ENCODE data around the gene ZER1.

The ZER1 gene

GRCh38 chr9:128731691-128732090 is 40.0 kb downstream of the ZER1 start:
- H3K27ac Mint-ChIP-seq, result no peak overlapping the region

DNA sequence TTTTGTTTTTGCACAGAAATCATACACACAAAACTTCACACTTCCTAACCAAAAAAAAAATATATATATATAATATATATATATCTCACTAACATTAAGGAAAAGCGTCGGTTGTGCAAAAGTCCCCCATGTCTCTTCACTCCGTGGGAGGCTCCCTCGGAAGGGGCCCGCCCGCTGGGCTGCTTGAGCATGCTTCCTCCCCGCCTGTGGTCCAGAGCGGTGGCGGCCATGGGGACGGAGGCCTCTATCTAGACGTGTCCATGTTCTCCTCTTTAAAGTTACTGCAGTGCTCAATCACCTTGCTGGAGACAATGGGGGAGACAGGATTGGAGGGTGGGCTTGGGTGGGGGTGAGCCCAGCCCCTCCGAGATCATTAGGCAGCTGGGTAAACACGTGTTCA is 40.6 kb downstream of the ZER1 start:
- no peak overlapping the region for H3K27ac Mint-ChIP-seq
- no peak overlapping the region for H3K4me3 Mint-ChIP-seq
- H3K9me3 Mint-ChIP-seq, result no peaks in the 10 kb centered on the region
- peaks cover 27% of the 10 kb centered on the region for H3K36me3 Mint-ChIP-seq
- peaks cover 15% of the 10 kb centered on the region for H3K4me1 Mint-ChIP-seq
- H3K27me3 Mint-ChIP-seq, result no peaks in the 10 kb centered on the region
- no peak for ATAC-seq

More at GRCh38 chr9:128731691-128732090, 40.0 kb downstream of the ZER1 start:
- peaks cover 15% of the 10 kb centered on the region for H3K4me1 Mint-ChIP-seq
- H3K27me3 Mint-ChIP-seq, result no peaks in the 10 kb centered on the region
- H3K36me3 Mint-ChIP-seq, result peaks cover 27% of the 10 kb centered on the region
- H3K4me3 Mint-ChIP-seq, result no peak overlapping the region
- ATAC-seq, result no peak
- H3K9me3 Mint-ChIP-seq, result no peaks in the 10 kb centered on the region

DNA sequence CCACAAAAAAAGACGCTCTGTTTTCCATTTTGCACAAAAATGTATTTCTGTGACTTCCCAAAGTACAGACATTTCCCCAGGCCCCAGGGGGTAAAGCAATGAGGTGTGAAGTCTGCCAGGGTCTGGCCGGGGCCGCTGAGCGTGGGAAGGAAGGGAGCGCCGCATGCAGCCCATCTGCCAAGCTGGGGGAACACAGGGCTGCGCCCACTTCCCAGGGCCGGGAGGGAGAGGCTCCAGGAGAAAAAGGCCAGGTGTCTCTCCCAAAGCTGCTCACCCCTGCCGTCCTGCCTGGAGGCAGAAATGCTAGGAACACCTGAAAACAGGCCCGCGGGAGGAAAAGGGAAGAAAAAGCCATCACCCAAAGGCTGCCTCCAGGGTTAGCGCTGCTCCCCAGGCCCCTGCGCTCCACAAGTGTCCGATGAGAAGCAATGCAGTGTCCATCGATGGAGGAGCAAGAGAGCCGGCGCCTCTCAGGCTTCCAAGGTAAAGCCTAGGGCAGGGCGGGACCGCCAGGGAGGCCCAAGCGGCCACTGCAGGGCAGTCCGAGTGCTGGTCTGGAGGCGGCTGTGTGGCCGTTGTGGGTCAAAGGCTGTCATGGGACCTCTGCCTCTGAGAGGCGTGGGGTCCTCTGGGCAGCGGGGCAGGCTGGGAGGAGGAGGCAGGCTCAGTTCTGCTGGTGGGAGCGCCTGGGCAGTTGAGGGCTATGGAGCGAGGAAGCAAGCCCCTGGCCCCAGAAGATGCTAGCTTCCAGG is 41.8 kb downstream of the ZER1 start:
- Mint-ChIP-seq H3K36me3 (peaks cover 20% of the 10 kb centered on the region), H3K27ac (peak overlapping the region; percentile 55), H3K27me3 (no peaks in the 10 kb centered on the region), H3K4me1 (peaks cover 14% of the 10 kb centered on the region), H3K9me3 (no peaks in the 10 kb centered on the region), H3K4me3 (no peak overlapping the region)
- ATAC-seq, result no peak

DNA sequence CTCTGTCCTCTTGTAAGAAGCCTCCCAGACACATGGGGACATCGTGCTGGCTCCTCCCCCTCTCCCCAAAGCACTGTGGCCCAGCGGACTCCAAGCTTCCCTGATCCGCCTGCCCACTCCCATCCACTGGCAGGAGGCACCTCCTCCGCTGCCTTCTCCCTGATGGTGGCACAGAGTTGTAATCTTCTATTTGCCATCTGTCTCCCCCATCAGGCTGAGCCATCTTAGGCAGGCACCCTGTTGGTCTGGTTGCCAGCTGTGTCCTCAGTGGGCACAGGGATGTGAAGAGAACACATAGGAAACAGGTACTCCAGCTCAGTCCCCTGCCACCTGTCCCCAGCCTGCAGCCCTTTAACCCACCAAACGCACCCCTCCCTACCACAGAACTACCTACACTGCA is 42.4 kb downstream of the ZER1 start:
- no peak overlapping the region for H3K27ac Mint-ChIP-seq
- H3K27me3 Mint-ChIP-seq, result no peaks in the 10 kb centered on the region
- H3K36me3 Mint-ChIP-seq, result peaks cover 19% of the 10 kb centered on the region
- H3K4me3 Mint-ChIP-seq, result no peak overlapping the region
- ATAC-seq, result no peak
- H3K4me1 Mint-ChIP-seq, result peaks cover 21% of the 10 kb centered on the region
- H3K9me3 Mint-ChIP-seq, result no peaks in the 10 kb centered on the region

DNA sequence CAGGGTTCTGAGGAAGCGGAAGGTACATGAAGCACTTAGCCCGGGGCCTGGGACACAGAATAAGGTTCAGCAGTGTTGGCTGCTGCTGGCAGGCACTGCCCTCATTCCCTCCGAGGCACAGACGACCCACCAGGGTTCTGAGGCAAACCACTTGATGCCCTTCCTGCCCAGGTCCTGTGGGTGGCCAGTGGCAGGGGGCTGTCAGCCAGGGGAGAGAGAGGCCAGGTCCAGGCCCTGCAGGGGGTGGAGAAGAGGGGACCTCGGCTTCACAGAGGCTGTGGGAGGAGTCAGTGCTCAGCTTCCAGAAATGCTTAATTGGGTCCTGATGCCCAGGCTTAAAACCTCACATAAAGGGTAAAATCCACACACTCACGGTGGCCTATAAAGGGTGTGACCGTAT is 43.4 kb downstream of the ZER1 start:
- Mint-ChIP-seq H3K4me1 (peaks cover 24% of the 10 kb centered on the region), H3K36me3 (peaks cover 17% of the 10 kb centered on the region), H3K4me3 (no peak overlapping the region), H3K27ac (no peak overlapping the region), H3K27me3 (no peaks in the 10 kb centered on the region), H3K9me3 (no peaks in the 10 kb centered on the region)
- no peak for ATAC-seq

DNA sequence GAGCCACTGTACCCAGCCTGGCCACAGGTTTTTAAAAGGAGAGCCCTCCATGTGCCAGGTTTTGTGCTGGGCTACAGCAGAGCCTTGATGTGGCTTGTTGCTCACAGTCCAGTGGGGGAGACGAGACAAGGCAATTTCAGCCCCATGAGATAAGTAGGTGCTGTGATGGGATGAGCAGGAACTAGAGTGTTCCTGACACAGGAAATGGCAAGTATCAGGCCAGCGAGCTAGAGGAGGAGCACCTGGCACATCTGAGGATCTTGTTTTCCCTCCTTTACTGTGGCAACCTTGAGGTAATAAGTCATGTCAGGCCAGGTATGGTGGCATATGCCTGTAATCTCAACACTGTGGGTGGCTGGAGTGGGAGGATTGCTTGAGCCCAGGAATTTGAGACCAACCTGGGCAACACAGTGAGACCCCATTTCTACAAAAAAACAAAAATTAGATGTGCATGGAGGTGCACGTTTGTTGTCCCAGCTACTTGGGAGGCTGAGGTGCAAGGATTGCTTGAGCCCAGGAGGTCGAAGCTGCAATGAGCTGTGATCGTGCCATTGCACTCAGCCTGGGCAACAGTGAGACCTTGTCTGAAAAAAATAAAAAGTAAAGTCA is 44.0 kb downstream of the ZER1 start:
- ATAC-seq, result no peak
- peaks cover 13% of the 10 kb centered on the region for H3K36me3 Mint-ChIP-seq
- H3K9me3 Mint-ChIP-seq, result no peaks in the 10 kb centered on the region
- H3K4me3 Mint-ChIP-seq, result no peak overlapping the region
- H3K4me1 Mint-ChIP-seq, result peaks cover 25% of the 10 kb centered on the region
- H3K27ac Mint-ChIP-seq, result no peak overlapping the region
- H3K27me3 Mint-ChIP-seq, result no peaks in the 10 kb centered on the region

GRCh38 chr9:128724744-128725211 is 46.9 kb downstream of the ZER1 start:
- peak; percentile 1 for ATAC-seq
- Mint-ChIP-seq H3K36me3 (peaks cover 26% of the 10 kb centered on the region), H3K4me3 (peak overlapping the region; percentile 92), H3K27me3 (no peaks in the 10 kb centered on the region), H3K27ac (peak overlapping the region; percentile 79), H3K4me1 (peaks cover 37% of the 10 kb centered on the region), H3K9me3 (no peaks in the 10 kb centered on the region)

DNA sequence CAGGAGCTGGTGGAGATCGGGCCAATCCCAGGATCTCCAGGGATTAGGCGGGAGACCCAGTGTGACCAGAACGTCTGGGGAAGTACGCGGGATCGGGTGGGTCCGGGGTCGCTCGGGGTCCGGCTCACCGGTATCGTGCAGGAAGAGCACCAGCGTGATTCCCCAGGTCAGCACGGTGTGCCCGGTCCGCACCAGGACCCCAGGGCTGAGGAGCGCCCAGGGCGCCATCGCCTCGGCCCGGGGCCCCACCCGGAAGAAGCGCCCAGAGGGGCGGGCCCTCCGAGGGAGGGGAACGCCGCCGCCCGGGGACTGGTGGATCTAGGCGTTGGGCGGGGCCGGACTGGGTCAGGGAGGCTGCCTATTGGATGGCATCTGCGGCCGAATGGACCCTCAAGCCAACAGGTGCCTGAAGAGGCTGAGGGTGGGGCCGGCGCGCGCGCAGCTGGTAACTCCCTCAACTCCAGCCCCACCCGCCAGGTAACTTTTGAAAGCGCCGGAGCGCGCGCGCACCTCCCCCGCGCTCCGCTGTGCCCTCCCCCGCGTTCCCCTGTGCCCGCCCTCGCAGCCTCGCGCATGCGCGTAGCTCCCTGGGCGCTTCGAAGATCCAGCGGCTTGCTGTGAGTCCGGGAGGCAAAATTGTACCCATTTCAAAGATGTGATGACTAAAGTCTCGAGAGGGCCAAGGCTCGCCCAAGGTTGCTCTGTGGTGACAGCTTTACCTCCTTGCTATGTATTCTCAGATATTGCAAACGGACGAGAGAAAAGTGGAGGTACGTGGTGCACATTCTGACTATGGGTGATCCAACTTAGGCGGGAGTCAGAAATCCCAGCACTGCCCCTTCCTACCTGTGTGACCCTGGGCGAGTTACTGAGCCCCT is 47.6 kb downstream of the ZER1 start, which contains the start of gene ZDHHC12:
TSS of gene ZDHHC12 (minus strand) at position 262 of the 878 bp plus-strand sequence. CDS start at position 228, 34 bp downstream.
- H3K4me1 Mint-ChIP-seq, result peaks cover 37% of the 10 kb centered on the region
- H3K9me3 Mint-ChIP-seq, result no peaks in the 10 kb centered on the region
- ATAC-seq, result peak; percentile 99
- H3K27ac Mint-ChIP-seq, result peak within 1 kb of the TSS; percentile 79
- H3K4me3 Mint-ChIP-seq, result peak within 1 kb of the TSS; percentile 92
- H3K27me3 Mint-ChIP-seq, result no peaks in the 10 kb centered on the region
- H3K36me3 Mint-ChIP-seq, result peaks cover 31% of the 10 kb centered on the region

DNA sequence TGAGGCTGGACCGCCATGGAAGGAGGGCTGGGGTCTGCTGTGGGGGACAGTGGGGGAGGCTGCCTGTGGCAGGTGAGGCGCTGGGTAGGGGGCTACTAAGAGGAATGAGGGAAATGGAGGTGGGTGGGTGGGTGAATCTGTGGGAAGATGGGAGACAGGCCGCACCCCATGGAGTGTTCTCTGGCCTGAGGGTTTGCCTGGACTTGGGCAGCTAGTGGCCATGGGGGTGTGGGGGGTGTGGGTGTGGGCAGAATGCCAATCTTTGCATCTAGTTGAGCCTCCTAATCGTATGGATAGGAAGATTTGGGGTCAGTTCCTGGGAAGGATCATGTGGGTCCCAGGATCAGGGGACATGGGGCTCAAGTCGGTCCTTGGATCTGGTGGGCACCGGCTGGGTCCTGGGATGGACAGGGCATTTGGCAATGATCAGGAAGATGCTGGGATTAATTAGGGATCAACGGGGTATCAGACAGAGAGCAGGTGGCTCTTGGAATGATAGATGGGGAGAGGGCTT is 48.3 kb downstream of the ZER1 start:
- Mint-ChIP-seq H3K4me1 (peaks cover 37% of the 10 kb centered on the region), H3K36me3 (peaks cover 31% of the 10 kb centered on the region), H3K27me3 (no peaks in the 10 kb centered on the region), H3K9me3 (no peaks in the 10 kb centered on the region), H3K4me3 (peak overlapping the region; percentile 92), H3K27ac (peak overlapping the region; percentile 79)
- ATAC-seq, result no peak

GRCh38 chr9:128722380-128723351 is 49.1 kb downstream of the ZER1 start:
- no peaks in the 10 kb centered on the region for H3K27me3 Mint-ChIP-seq
- H3K4me3 Mint-ChIP-seq, result peak overlapping the region; percentile 92
- peaks cover 37% of the 10 kb centered on the region for H3K4me1 Mint-ChIP-seq
- H3K27ac Mint-ChIP-seq, result peak overlapping the region; percentile 79
- peaks cover 31% of the 10 kb centered on the region for H3K36me3 Mint-ChIP-seq
- ATAC-seq, result no peak
- H3K9me3 Mint-ChIP-seq, result no peaks in the 10 kb centered on the region

GRCh38 chr9:128721487-128722010 is 50.2 kb downstream of the ZER1 start:
- Mint-ChIP-seq H3K27me3 (no peaks in the 10 kb centered on the region), H3K36me3 (peaks cover 31% of the 10 kb centered on the region), H3K27ac (no peak overlapping the region), H3K4me3 (peak overlapping the region; percentile 92), H3K4me1 (peaks cover 33% of the 10 kb centered on the region), H3K9me3 (no peaks in the 10 kb centered on the region)
- ATAC-seq, result no peak

DNA sequence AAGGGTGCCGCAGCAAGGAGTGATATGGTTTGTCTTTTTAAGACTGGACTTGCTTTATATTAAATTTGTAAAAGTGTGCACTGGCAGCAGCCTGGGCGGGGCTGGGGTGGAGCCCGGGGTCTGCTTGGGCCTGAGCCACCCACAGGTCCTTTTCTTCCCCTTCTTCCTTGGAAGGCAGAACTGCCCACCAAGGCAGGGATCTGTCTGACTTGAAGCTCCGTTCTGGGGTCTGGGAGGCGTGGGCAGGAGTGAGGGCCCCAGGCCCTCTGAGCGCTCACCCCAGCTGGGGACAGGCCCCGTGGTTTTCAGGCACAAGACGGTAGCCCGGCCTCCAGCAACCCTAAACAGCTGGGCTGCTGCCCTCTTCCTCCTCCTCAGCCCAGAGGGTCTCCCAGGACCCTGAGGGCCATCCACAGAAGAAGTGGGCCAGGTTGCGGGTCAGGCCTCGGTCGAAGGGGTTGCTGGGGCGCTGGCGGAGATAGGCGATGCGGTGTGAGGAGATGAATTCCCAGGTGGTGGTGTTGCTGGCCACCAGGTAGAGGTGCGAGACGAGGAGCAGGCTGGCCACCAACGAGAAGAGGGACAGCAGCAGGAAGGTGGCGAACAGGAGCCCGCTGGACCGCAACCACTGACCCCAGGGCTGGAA is 50.8 kb downstream of the ZER1 start:
- no peak overlapping the region for H3K27ac Mint-ChIP-seq

DNA sequence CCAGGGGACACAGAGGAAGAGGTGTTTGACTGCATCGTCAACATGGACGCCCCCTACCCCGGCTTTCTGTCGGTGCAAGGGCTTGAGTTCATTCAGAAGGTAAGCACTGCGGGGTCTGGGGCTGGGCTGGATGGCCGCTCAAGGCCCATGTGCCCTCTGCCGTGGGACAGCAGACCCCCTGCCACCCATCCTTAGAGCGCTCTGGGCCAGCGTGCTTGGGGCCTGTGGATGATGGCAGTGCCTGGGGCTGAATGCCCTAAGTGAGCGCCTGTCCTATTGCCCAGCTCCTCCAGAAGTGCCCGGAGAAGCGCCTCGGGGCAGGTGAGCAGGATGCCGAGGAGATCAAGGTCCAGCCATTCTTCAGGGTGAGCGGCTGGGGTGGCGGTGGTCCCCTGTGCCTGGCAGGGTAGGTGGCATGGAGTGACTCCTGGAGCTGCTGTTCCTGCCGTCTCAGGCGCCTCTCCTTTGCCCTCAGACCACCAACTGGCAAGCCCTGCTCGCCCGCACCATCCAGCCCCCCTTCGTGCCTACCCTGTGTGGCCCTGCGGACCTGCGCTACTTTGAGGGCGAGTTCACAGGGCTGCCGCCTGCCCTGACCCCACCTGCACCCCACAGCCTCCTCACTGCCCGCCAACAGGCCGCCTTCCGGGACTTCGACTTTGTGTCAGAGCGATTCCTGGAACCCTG is 51.7 kb downstream of the ZER1 start:
- no peaks in the 10 kb centered on the region for H3K27me3 Mint-ChIP-seq
- no peak overlapping the region for H3K4me3 Mint-ChIP-seq
- H3K4me1 Mint-ChIP-seq, result peaks cover 30% of the 10 kb centered on the region
- H3K27ac Mint-ChIP-seq, result no peak overlapping the region
- ATAC-seq, result no peak
- peaks cover 31% of the 10 kb centered on the region for H3K36me3 Mint-ChIP-seq
- H3K9me3 Mint-ChIP-seq, result no peaks in the 10 kb centered on the region

More for the DNA sequence above, 50.8 kb downstream of the ZER1 start:
- ATAC-seq, result no peak
- H3K27me3 Mint-ChIP-seq, result no peaks in the 10 kb centered on the region
- H3K4me1 Mint-ChIP-seq, result peaks cover 33% of the 10 kb centered on the region
- H3K9me3 Mint-ChIP-seq, result no peaks in the 10 kb centered on the region
- H3K4me3 Mint-ChIP-seq, result no peak overlapping the region
- peaks cover 31% of the 10 kb centered on the region for H3K36me3 Mint-ChIP-seq

All from stimulated activated memory B cell treated with anti-CD40 and anti-IgM and Interleukin-4, amounts not matched to agents 10 μg/mL and 1 μg/mL and 100 μg/mL, for 72 hours (primary cell).